SK-N-SH (cell line): ENCODE data around the gene TIMM8B. TPM values are rescaled to one million over a fixed set of nuclear protein-coding genes. Genes with fewer than 3 reads are reported as not detected.
"Not testable (repeated sequence)": the region's sequence is repeated elsewhere in the genome, so short reads cannot be mapped to it uniquely, and the experiment has no call there.

Experiments used
- CTCF ChIA-PET: fragments of 300-600, 350-600 bp; formaldehyde crosslinking; extraction: SDS; loops from one replicate; lab custom pipeline; 2021; lab: Yijun Ruan, JAX
- POLR2A ChIA-PET: fragments of 350-600 bp; sonication (Branson Sonifier 250); formaldehyde crosslinking; extraction: SDS; loops from one replicate; lab custom pipeline; 2020; ENCODE audit warnings: antibody characterized with exemption, inconsistent platforms; lab: Yijun Ruan, JAX
- DNase-seq: peaks from one replicate; pipeline ENCODE4 v3.0.0; 2012
- H2AFZ ChIP-seq: fragments of 200-600 bp; sonication (generic); 2 replicates; pipeline ENCODE4 v1.8.1; 2016; ENCODE audit warnings: antibody characterized with exemption, mild to moderate bottlenecking, low read depth
- H3F3A ChIP-seq: fragments of 200-600 bp; sonication (generic); replicated peaks from 2 replicates; pipeline ENCODE3; 2016; ENCODE audit warnings: antibody characterized with exemption, mild to moderate bottlenecking; ENCODE audit not compliant: insufficient read depth
- H3K27ac ChIP-seq, 2 experiments: fragments of 200-500 bp in 1 of 2; fragments of 200-600 bp in 1 of 2; sonication (Bioruptor generic) in 1 of 2; sonication (generic), shearing (Covaris generic) in 1 of 2; 2 replicates each; pipeline versions ENCODE4 v1.5.1 to v1.6.1; 2014 to 2016; ENCODE audit warnings: low read depth in 2 of 2, inconsistent platforms in 1 of 2, low read length in 1 of 2, mild to moderate bottlenecking in 1 of 2, mixed read lengths in 1 of 2
- H3K27me3 ChIP-seq: fragments of 200-600 bp; sonication (generic), shearing (Covaris generic); 2 replicates; pipeline ENCODE4 v1.6.1; 2016; ENCODE audit warnings: mixed run types; ENCODE audit not compliant: insufficient read depth
- H3K36me3 ChIP-seq, 2 experiments: fragments of 200-500 bp in 1 of 2; fragments of 200-600 bp in 1 of 2; sonication (Bioruptor generic) in 1 of 2; sonication (generic) in 1 of 2; replicated peaks in 1 of 2; 2 replicates each; pipeline versions ENCODE3 to v1.5.1; 2014 to 2016; ENCODE audit warnings: low read length in 1 of 2, mild to moderate bottlenecking in 1 of 2; ENCODE audit not compliant: insufficient read depth in 2 of 2, control insufficient read depth in 1 of 2
- H3K4me1 ChIP-seq, 2 experiments: fragments of 200-500 bp in 1 of 2; fragments of 200-600 bp in 1 of 2; sonication (Bioruptor generic) in 1 of 2; sonication (generic), shearing (Covaris generic) in 1 of 2; 2 replicates each; pipeline versions ENCODE4 v1.5.1 to v1.6.1; 2014 to 2016; ENCODE audit warnings: low read depth in 1 of 2, low read length in 1 of 2, mixed run types in 1 of 2; ENCODE audit not compliant: insufficient read depth in 2 of 2, control insufficient read depth in 1 of 2
- H3K4me2 ChIP-seq: fragments of 200-600 bp; sonication (generic), shearing (Covaris generic); 2 replicates; pipeline ENCODE4 v1.6.1; 2017; ENCODE audit warnings: mixed run types
- H3K4me3 ChIP-seq, 2 experiments: fragments of 200-500 bp in 1 of 2; fragments of 200-600 bp in 1 of 2; sonication (Bioruptor generic) in 1 of 2; sonication (generic), shearing (Covaris generic) in 1 of 2; 2 replicates each; pipeline versions ENCODE4 v1.5.1 to v1.8.1; 2014 to 2016; ENCODE audit warnings: low read depth in 2 of 2, inconsistent platforms in 1 of 2, low read length in 1 of 2, mild to moderate bottlenecking in 1 of 2, mixed read lengths in 1 of 2, moderate library complexity in 1 of 2
- H3K79me2 ChIP-seq: fragments of 200-600 bp; sonication (generic); 2 replicates; pipeline ENCODE4 v1.8.1; 2017; ENCODE audit warnings: mild to moderate bottlenecking; ENCODE audit not compliant: insufficient read depth
- H3K9ac ChIP-seq: fragments of 200-600 bp; sonication (generic); 2 replicates; pipeline ENCODE4 v1.6.1; 2017; ENCODE audit warnings: mixed run types
- H3K9me2 ChIP-seq: fragments of 200-600 bp; sonication (generic); 2 replicates; pipeline ENCODE4 v1.6.1; 2017; ENCODE audit warnings: mixed run types
- H3K9me3 ChIP-seq: fragments of 200-600 bp; sonication (generic); 2 replicates; pipeline ENCODE4 v1.6.1; 2017; ENCODE audit warnings: mixed run types, mild to moderate bottlenecking, moderate library complexity
- H4K20me1 ChIP-seq: fragments of 200-600 bp; sonication (generic); 2 replicates; pipeline ENCODE4 v1.6.1; 2017; ENCODE audit warnings: mild to moderate bottlenecking, mixed run types; ENCODE audit not compliant: insufficient read depth
- FOXM1 ChIP-seq: IDR thresholded peaks from 2 replicates; pipeline ENCODE4 v1.4.0; 2012; ENCODE audit warnings: low read depth, mild to moderate bottlenecking
- GABPA ChIP-seq: IDR thresholded peaks from 2 replicates; pipeline ENCODE4 v1.4.0; 2012; ENCODE audit warnings: low read depth, mild to moderate bottlenecking
- IRF3 ChIP-seq: fragments of 150-350 bp; IDR thresholded peaks from 2 replicates; pipeline ENCODE4 v1.6.1; 2016; ENCODE audit warnings: mild to moderate bottlenecking, low read depth, low read length
- JUND ChIP-seq: IDR thresholded peaks from 2 replicates; pipeline ENCODE4 v1.4.0; 2012
- SIN3A ChIP-seq: IDR thresholded peaks from 2 replicates; pipeline ENCODE4 v1.6.1; 2012; ENCODE audit warnings: low read depth, mild to moderate bottlenecking, low read length, moderate library complexity, borderline replicate concordance
- TEAD4 ChIP-seq: IDR thresholded peaks from 2 replicates; pipeline ENCODE4 v1.4.0; 2012; ENCODE audit warnings: mild to moderate bottlenecking, borderline replicate concordance; ENCODE audit not compliant: insufficient read depth
- WGBS: methylation state at CpG from one replicate; pipeline ENCODE4 v1.1.6; 2017; ENCODE audit warnings: low lambda C conversion rate; 5-methylcytosine and 5-hydroxymethylcytosine counted together
- polyA plus RNA-seq, 3 experiments: library from polyadenylated mRNA; depleted of rRNA; stranded (reverse); fragments of >200 nt; gene quantifications; 2 replicates each; pipeline ENCODE4 v1.2.3, GENCODE V29; 2012

Gene TIMM8B
- polyA plus RNA-seq, 1 of the 3 experiments (the other 2 are of a cell fraction) = 188 TPM

- Histone ChIP-seq H3K79me2 (peaks cover 3% of the 10 kb centered on the region; the same call in 1 of the 2 replicates), H2AFZ (no peak overlapping the region), H4K20me1 (0 out of 2 replicates have a peak, but pooled peaks cover 3% of the 10 kb centered on the region), H3K4me3 (no peak overlapping the region), H3K27ac (no peak overlapping the region), H3K36me3 (peaks cover 56 to 78% of the 10 kb centered on the region in 2 experiments), H3K4me1 (peaks cover 0 to 12% of the 10 kb centered on the region in 2 experiments; a peak in 2 of 4 replicates), H3F3A (peaks cover 15% of the 10 kb centered on the region), H3K9ac (no peak overlapping the region), H3K9me3 (no peaks in the 10 kb centered on the region), H3K9me2 (no peaks in the 10 kb centered on the region), H3K27me3 (no peaks in the 10 kb centered on the region), H3K4me2 (no peak overlapping the region)
- ChIA-PET POLR2A (no interaction called here), CTCF (no interaction called here)
- DNase-seq = no peak
- TF ChIP-seq FOXM1 = no peak
- TF ChIP-seq SIN3A = no peak
- no peak for TF ChIP-seq JUND
- no peak for TF ChIP-seq TEAD4
- WGBS = 90% methylated on average over 3 of the region's 3 CpGs
Observed at GRCh38 chr11:112050721-112051120, 35.8 kb downstream of the TIMM8B start.

- H3K36me3 ChIP-seq = peaks cover 61 to 84% of the 10 kb centered on the region in 2 experiments
- H3F3A ChIP-seq = peaks cover 15% of the 10 kb centered on the region
- no peak for TF ChIP-seq IRF3
- TF ChIP-seq GABPA = no peak
- H4K20me1 ChIP-seq = 0 out of 2 replicates have a peak, but pooled peaks cover 3% of the 10 kb centered on the region
- no peak overlapping the region for H3K27ac ChIP-seq
- H3K9me2 ChIP-seq = no peaks in the 10 kb centered on the region
- no peaks in the 10 kb centered on the region for H3K9me3 ChIP-seq
- peaks cover 0 to 12% of the 10 kb centered on the region in 2 experiments; a peak in 2 of 4 replicates for H3K4me1 ChIP-seq
- no peak for DNase-seq
- H2AFZ ChIP-seq = no peak overlapping the region
- WGBS = 92% methylated on average over 2 of the region's 2 CpGs
- H3K4me3 ChIP-seq = no peak overlapping the region
- H3K79me2 ChIP-seq = peaks cover 3% of the 10 kb centered on the region; the same call in 1 of the 2 replicates
- H3K9ac ChIP-seq = no peak overlapping the region
- H3K4me2 ChIP-seq = no peak overlapping the region
- ChIA-PET CTCF (no interaction called here), POLR2A (no interaction called here)
- no peaks in the 10 kb centered on the region for H3K27me3 ChIP-seq
Observed at GRCh38 chr11:112049777-112050176, 36.8 kb downstream of the TIMM8B start.

GRCh38 chr11:112048256-112048655, 38.3 kb downstream of the TIMM8B start:
- H3K9me3 ChIP-seq, POLR2A ChIA-PET, H3K9ac ChIP-seq, H2AFZ ChIP-seq, H3K79me2 ChIP-seq, H3K9me2 ChIP-seq, DNase-seq, H4K20me1 ChIP-seq, CTCF ChIA-PET, H3K27me3 ChIP-seq, H3K4me3 ChIP-seq: not testable (repeated sequence)
- H3K4me2 ChIP-seq = peak overlapping the region; percentile 49; the same call in 1 of the 2 replicates
- 96% methylated on average over 3 of the region's 3 CpGs for WGBS
- H3K36me3 ChIP-seq = peaks cover 58 to 90% of the 10 kb centered on the region in 2 experiments
- H3K4me1 ChIP-seq = peaks cover 0 to 12% of the 10 kb centered on the region in 2 experiments; a peak in 2 of 4 replicates
- peaks cover 15% of the 10 kb centered on the region for H3F3A ChIP-seq
- peak overlapping the region in 1 of 2 experiments; percentile 61; a peak in 2 of 4 replicates for H3K27ac ChIP-seq

- H3K4me3 ChIP-seq, H4K20me1 ChIP-seq, H3K27me3 ChIP-seq, DNase-seq, H3K9me2 ChIP-seq, POLR2A ChIA-PET, H3K4me2 ChIP-seq, H3K9me3 ChIP-seq, H3K27ac ChIP-seq, H3K9ac ChIP-seq, H3K79me2 ChIP-seq, CTCF ChIA-PET, H2AFZ ChIP-seq: not testable (repeated sequence)
- H3K4me1 ChIP-seq = peaks cover 0 to 12% of the 10 kb centered on the region in 2 experiments; a peak in 2 of 4 replicates
- H3K36me3 ChIP-seq = peaks cover 57 to 82% of the 10 kb centered on the region in 2 experiments
- WGBS = 96% methylated on average over 2 of the region's 2 CpGs
- H3F3A ChIP-seq = peaks cover 18% of the 10 kb centered on the region
Observed at GRCh38 chr11:112046647-112047046, 39.9 kb downstream of the TIMM8B start.
